Measurements from ENCODE around the gene PECR.

- TF ChIP-seq, protein P1, sequence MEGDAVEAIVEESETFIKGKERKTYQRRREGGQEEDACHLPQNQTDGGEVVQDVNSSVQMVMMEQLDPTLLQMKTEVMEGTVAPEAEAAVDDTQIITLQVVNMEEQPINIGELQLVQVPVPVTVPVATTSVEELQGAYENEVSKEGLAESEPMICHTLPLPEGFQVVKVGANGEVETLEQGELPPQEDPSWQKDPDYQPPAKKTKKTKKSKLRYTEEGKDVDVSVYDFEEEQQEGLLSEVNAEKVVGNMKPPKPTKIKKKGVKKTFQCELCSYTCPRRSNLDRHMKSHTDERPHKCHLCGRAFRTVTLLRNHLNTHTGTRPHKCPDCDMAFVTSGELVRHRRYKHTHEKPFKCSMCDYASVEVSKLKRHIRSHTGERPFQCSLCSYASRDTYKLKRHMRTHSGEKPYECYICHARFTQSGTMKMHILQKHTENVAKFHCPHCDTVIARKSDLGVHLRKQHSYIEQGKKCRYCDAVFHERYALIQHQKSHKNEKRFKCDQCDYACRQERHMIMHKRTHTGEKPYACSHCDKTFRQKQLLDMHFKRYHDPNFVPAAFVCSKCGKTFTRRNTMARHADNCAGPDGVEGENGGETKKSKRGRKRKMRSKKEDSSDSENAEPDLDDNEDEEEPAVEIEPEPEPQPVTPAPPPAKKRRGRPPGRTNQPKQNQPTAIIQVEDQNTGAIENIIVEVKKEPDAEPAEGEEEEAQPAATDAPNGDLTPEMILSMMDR (IDR thresholded peaks at IDR 0.05), result no peak
- TF ChIP-seq POLR2A (IDR thresholded peaks at IDR 0.05), result no peak
Measured at GRCh38 chr2:216002693-216003092, 78.9 kb downstream of the PECR start.

Measured in uterus (tissue), 2 donors.